Testis (tissue), 2 donors: ENCODE results near the gene PDE10A.
"Not testable (repeated sequence)": the region's sequence is repeated elsewhere in the genome, so short reads cannot be mapped to it uniquely, and the experiment has no call there.

Experiments
- CTCF ChIP-seq, 3 experiments: fragments of 450-650 bp in 2 of 3; fragments of 200-600 bp in 1 of 3; sonication (generic) in 1 of 3; IDR thresholded peaks; one replicate each; pipeline ENCODE4 v1.5.1; 2016 to 2019; ENCODE audit warnings: antibody characterized with exemption in 3 of 3, mild to moderate bottlenecking in 2 of 3, moderate library complexity in 1 of 3
- POLR2A ChIP-seq: fragments of 450-650 bp; IDR thresholded peaks from one replicate; pipeline ENCODE4 v1.6.1; 2017; ENCODE audit warnings: antibody characterized with exemption, mild to moderate bottlenecking, moderate library complexity

DNA sequence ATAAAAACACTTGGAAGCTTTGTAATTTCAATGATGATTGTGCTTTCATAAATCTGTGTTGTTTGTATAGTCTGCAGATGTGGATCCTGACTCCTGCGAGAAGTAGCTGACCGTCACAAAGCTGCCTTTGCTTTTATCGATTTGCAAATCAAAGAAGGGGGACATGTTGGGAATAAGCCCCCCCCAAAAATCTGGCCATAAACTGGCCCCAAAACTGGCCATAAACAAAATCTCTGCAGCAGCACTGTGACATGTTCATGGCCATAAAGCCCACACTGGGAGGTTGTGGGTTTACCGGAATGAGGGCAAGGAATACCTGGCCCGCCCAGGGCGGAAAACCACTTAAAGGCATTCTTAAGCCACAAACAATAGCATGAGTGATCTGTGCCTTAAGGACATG lies 199.5 kb downstream of the PDE10A start:
- not testable (repeated sequence) for TF ChIP-seq CTCF (IDR thresholded peaks at IDR 0.05); POLR2A
